Measurements from ENCODE around the gene MCM8.

- TF ChIP-seq EP300 (IDR thresholded peaks at IDR 0.05): no peak
- no peak for TF ChIP-seq CTCF (IDR thresholded peaks at IDR 0.05)
Measured at GRCh38 chr20:5949943-5950270, 545 bp upstream of the MCM8 start.
